A673 (cell line): ENCODE measurements around the gene CDYL2.

ENCODE experiments used
- EZH2 ChIP-seq: fragments of 200-600 bp; sonication (generic); IDR thresholded peaks from 2 replicates; pipeline ENCODE4 v1.6.1; 2017; ENCODE audit warnings: borderline replicate concordance, low read depth, mild to moderate bottlenecking, mixed read lengths, antibody characterized with exemption, low read length; ENCODE audit not compliant: poor library complexity, severe bottlenecking
- TF ChIP-seq, protein P1 (sequence below): fragments of 300-800, 200-600 bp; sonication (generic); conservative IDR thresholded peaks from 2 replicates; pipeline ENCODE4 v1.5.1; 2017; ENCODE audit warnings: low read depth, mild to moderate bottlenecking, antibody characterized with exemption, low read length, moderate library complexity, mixed read lengths

GRCh38 chr16:80587071-80587470 lies 217.3 kb downstream of the CDYL2 start:
- TF ChIP-seq, protein P1, sequence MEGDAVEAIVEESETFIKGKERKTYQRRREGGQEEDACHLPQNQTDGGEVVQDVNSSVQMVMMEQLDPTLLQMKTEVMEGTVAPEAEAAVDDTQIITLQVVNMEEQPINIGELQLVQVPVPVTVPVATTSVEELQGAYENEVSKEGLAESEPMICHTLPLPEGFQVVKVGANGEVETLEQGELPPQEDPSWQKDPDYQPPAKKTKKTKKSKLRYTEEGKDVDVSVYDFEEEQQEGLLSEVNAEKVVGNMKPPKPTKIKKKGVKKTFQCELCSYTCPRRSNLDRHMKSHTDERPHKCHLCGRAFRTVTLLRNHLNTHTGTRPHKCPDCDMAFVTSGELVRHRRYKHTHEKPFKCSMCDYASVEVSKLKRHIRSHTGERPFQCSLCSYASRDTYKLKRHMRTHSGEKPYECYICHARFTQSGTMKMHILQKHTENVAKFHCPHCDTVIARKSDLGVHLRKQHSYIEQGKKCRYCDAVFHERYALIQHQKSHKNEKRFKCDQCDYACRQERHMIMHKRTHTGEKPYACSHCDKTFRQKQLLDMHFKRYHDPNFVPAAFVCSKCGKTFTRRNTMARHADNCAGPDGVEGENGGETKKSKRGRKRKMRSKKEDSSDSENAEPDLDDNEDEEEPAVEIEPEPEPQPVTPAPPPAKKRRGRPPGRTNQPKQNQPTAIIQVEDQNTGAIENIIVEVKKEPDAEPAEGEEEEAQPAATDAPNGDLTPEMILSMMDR: no peak
- TF ChIP-seq EZH2: no peak
